ENCODE data around the gene ST14.

Gene ST14

GRCh38 chr11:130194241-130195023, 34.9 kb downstream of the ST14 start:
- no peak for FAIRE-seq
- no peak for TF ChIP-seq POLR2A (IDR thresholded peaks at IDR 0.05; ENCODE audit: low read depth, low read length)
- no peak for DNase-seq (ENCODE audit: insufficient read length, low spot score)

GRCh38 chr11:130197386-130198035, 37.9 kb downstream of the ST14 start:
- TF ChIP-seq POLR2A (IDR thresholded peaks at IDR 0.05; ENCODE audit: low read depth, low read length): no peak
- DNase-seq (ENCODE audit: insufficient read length, low spot score) (peak; percentile 93), FAIRE-seq (no peak)

GRCh38 chr11:130198292-130198691, 38.7 kb downstream of the ST14 start:
- TF ChIP-seq POLR2A (IDR thresholded peaks at IDR 0.05; ENCODE audit: low read depth, low read length): no peak
- DNase-seq (ENCODE audit: insufficient read length, low spot score) (no peak), FAIRE-seq (no peak)

GRCh38 chr11:130198964-130199363, 39.4 kb downstream of the ST14 start:
- FAIRE-seq: no peak
- DNase-seq (ENCODE audit: insufficient read length, low spot score): no peak
- TF ChIP-seq POLR2A (IDR thresholded peaks at IDR 0.05; ENCODE audit: low read depth, low read length): no peak

GRCh38 chr11:130199792-130200191, 40.2 kb downstream of the ST14 start:
- no peak for DNase-seq (ENCODE audit: insufficient read length, low spot score)
- no peak for TF ChIP-seq POLR2A (IDR thresholded peaks at IDR 0.05; ENCODE audit: low read depth, low read length)
- no peak for FAIRE-seq

- FAIRE-seq (no peak), DNase-seq (ENCODE audit: insufficient read length, low spot score) (no peak)
- no peak for TF ChIP-seq POLR2A (IDR thresholded peaks at IDR 0.05; ENCODE audit: low read depth, low read length)
Measured at GRCh38 chr11:130201026-130201425, 41.4 kb downstream of the ST14 start.

GRCh38 chr11:130202009-130202817, 42.6 kb downstream of the ST14 start:
- no peak for FAIRE-seq
- DNase-seq (ENCODE audit: insufficient read length, low spot score): no peak
- TF ChIP-seq POLR2A (IDR thresholded peaks at IDR 0.05; ENCODE audit: low read depth, low read length): no peak

- DNase-seq (ENCODE audit: insufficient read length, low spot score) (no peak), FAIRE-seq (no peak)
- no peak for TF ChIP-seq POLR2A (IDR thresholded peaks at IDR 0.05; ENCODE audit: low read depth, low read length)
Measured at GRCh38 chr11:130202818-130203689, 43.5 kb downstream of the ST14 start.

- no peak for FAIRE-seq
- no peak for TF ChIP-seq POLR2A (IDR thresholded peaks at IDR 0.05; ENCODE audit: low read depth, low read length)
- DNase-seq (ENCODE audit: insufficient read length, low spot score): no peak
Measured at GRCh38 chr11:130203766-130204702, 44.5 kb downstream of the ST14 start.

- DNase-seq (ENCODE audit: insufficient read length, low spot score) (no peak), FAIRE-seq (no peak)
- TF ChIP-seq POLR2A (IDR thresholded peaks at IDR 0.05; ENCODE audit: low read depth, low read length): no peak
Measured at GRCh38 chr11:130204703-130205095, 45.1 kb downstream of the ST14 start.

GRCh38 chr11:130206141-130206540, 46.6 kb downstream of the ST14 start:
- FAIRE-seq (no peak), DNase-seq (ENCODE audit: insufficient read length, low spot score) (no peak)
- no peak for TF ChIP-seq POLR2A (IDR thresholded peaks at IDR 0.05; ENCODE audit: low read depth, low read length)

All from H54 (cell line).